GM19023 (cell line): ENCODE measurements around the gene ADTRP.

Experiments
- ATAC-seq: cut with Tn5 transposase; IDR thresholded peaks from one replicate; pipeline ENCODE4 v1.9.1; 2021; ENCODE audit warnings: mild to moderate bottlenecking, moderate library complexity; ENCODE audit not compliant: unreplicated experiment

Gene ADTRP

GRCh38 chr6:11758878-11759277 is 19.7 kb downstream of the ADTRP start:
- no peak for ATAC-seq

- no peak for ATAC-seq
Measured at GRCh38 chr6:11756726-11757125, 21.9 kb downstream of the ADTRP start.

GRCh38 chr6:11756292-11756691 is 22.3 kb downstream of the ADTRP start:
- ATAC-seq = no peak

- no peak for ATAC-seq
Measured at GRCh38 chr6:11755725-11756124, 22.9 kb downstream of the ADTRP start.

GRCh38 chr6:11754625-11755271 is 23.9 kb downstream of the ADTRP start:
- no peak for ATAC-seq

GRCh38 chr6:11753798-11754197 is 24.8 kb downstream of the ADTRP start:
- ATAC-seq = no peak

GRCh38 chr6:11752360-11752759 is 26.2 kb downstream of the ADTRP start:
- no peak for ATAC-seq

GRCh38 chr6:11750682-11751081 is 27.9 kb downstream of the ADTRP start:
- no peak for ATAC-seq

GRCh38 chr6:11748591-11749210 is 29.9 kb downstream of the ADTRP start:
- ATAC-seq = no peak

GRCh38 chr6:11747021-11747420 is 31.6 kb downstream of the ADTRP start:
- ATAC-seq = no peak

GRCh38 chr6:11744753-11745152 is 33.9 kb downstream of the ADTRP start:
- no peak for ATAC-seq

- ATAC-seq = no peak
Measured at GRCh38 chr6:11744101-11744500, 34.5 kb downstream of the ADTRP start.

- ATAC-seq = no peak
Measured at GRCh38 chr6:11740875-11741274, 37.7 kb downstream of the ADTRP start.

GRCh38 chr6:11738661-11739375 is 39.8 kb downstream of the ADTRP start:
- ATAC-seq = no peak

GRCh38 chr6:11738234-11738633 is 40.4 kb downstream of the ADTRP start:
- no peak for ATAC-seq

- ATAC-seq = no peak
Measured at GRCh38 chr6:11736601-11737000, 42.0 kb downstream of the ADTRP start.

GRCh38 chr6:11734861-11735613 is 43.6 kb downstream of the ADTRP start:
- no peak for ATAC-seq

GRCh38 chr6:11732036-11732631 is 46.5 kb downstream of the ADTRP start:
- peak; percentile 64 for ATAC-seq

- ATAC-seq = no peak
Measured at GRCh38 chr6:11731423-11731822, 47.2 kb downstream of the ADTRP start.

GRCh38 chr6:11730641-11731040 is 48.0 kb downstream of the ADTRP start:
- peak; percentile 65 for ATAC-seq

GRCh38 chr6:11729076-11729475 is 49.5 kb downstream of the ADTRP start:
- no peak for ATAC-seq
